Stimulated activated CD4-positive, alpha-beta T cell treated with anti-CD3 and anti-CD28 coated beads, Interleukin-4, amount 100 ng/mL, for 24 hours (primary cell): ENCODE measurements around the gene RTN4.

Source experiments
- DNase-seq: peaks from one replicate; pipeline ENCODE4 v3.0.0-alpha.2; 2020

The RTN4 gene

DNA sequence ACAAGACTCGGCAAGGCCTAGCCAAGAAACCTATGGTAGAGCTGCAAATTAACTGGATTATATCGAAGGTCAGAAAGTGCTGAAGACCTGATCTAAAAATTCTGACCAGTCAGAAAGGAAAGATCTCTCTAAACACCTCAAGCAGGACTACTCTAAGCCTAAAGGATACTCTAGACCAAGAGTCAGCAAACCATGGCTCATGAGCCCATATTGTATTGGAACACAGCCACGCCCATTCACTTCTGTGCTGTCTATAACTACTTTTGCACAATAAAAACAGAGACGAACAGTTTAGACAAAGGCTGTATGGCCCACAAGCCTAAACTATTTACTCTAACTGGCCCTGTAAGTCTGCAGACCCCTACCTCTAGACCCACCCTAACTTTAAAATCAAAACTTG is 18.7 kb downstream of the RTN4 start:
- no peak for DNase-seq

DNA sequence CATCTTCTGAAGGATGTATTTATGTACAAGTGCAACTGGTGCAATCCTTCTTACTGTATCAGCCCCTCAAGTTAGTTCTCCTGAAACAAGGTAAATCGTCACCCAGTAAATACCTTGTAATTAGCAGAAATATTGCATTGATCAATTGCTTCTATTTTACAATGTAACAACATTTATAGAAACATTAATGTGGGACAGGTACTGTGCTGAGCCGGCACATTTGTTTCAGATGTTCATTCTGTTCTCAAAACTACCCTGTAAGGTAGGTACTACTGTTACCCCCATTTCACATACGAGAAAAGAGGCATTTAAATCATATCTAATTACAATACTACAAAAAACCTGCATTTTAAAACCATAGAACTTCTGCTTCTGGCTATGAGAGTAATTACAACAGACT is 19.5 kb downstream of the RTN4 start:
- no peak for DNase-seq

DNA sequence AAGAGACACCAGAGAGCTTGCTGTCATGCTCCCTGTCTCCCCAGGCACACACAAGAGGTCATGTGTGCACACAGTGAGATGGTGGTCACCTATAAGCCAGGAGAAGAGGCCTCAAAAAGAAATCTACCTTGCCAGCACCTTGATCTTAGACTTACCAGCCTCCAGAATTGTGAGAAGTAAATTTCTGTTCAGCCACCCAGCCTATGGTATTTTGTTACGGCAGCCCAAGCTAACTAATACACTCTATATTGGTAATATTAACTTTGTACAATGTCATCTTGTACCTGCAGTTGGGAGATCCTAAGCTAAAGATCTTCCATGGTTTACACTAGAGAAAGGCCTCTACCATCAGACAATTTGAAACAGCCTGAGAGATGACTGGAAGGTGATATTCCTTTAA is 21.2 kb downstream of the RTN4 start:
- DNase-seq, result no peak

DNA sequence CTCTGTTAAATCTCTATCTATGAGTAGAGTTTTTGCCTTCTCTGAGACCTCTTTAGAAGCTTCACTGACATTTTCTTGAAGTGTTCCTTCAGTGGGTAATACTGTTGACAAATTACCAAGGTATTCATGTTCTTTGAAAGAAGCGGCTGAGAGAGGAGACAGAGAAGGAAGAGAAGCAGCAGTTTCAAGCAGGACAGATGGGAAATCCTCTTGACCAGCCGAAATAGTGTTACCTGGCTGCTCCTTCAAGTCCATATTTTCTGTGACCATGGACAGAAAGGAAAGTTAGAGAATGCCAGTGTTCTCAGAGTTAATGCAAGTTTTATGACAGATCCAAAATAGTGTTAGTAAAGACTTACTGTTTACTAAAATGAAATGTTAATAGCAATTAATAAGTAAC is 23.0 kb downstream of the RTN4 start:
- no peak for DNase-seq

DNA sequence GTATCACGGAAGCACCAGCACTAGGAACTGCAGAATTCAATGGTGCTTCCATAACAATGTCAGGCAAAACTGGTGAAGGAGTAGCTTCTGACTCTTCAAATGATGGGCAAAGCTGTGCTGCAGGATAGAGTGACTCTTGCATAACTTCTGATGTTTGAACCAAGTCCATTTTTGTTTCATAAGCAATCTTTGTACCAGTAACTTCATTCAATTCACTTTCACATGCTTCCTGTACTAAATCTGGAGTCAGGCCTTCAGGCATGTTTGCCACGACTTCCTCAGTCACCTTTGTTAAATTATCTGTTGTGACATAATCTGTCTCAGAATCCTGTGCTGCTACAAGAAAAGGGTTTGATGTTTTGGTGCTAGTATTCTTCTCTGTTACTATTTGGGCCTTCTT is 24.0 kb downstream of the RTN4 start:
- DNase-seq, result no peak

DNA sequence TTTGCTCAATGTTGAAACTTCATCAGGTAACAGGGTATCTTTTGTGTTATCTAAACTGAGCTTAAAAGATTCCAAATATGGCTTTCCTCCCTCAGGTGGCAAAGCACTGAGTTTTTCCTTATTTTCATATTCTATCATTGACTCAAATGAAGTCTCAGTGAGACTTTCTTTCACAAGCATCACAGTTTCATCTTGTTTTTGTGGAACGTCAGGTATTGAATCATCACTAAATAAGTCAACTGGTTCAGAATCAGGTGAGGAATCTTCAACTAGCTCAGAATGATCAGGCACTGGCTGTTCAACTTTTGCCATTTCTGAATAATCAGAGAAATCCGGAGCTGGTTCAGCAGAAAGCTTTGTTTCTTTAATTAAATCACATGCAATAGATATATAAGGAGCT is 24.6 kb downstream of the RTN4 start:
- no peak for DNase-seq

DNA sequence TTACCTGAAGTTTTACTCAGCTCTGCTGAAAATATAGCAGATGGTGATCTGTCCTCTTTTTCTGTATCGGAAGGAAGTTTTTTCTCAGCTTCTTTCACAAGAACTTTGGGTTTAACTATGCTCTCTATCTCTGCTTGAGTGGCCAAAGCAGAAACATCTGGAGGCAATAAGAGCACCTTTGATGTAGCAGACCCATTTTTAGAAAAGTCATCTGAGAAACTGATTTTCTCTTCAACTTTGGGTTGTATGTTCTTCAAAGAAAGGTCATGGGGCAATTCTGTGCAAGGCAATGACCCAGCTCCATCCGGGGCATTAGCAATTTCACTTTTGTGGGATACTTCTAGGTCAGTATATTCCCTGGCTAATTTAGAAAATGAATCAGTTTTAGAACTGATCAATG is 25.2 kb downstream of the RTN4 start:
- DNase-seq, result no peak

DNA sequence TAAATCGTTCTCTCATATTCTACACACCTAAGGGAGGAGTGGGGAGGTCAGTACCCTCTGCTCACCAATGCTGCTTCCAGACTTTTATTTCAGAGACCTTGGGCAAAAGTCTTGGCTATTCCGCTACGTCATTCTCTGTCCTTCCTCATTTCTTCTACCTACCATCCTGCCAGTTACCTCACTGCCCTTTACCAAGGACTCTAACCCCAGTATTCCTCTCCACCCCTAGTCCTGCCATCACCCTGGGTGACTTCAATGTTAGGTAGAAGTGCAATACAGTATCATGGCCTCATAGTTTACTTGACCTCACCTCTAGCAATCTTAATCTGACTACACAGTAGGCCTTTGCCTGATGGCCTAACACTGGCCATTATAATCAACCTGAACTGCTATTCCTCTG is 27.8 kb downstream of the RTN4 start:
- no peak for DNase-seq

DNA sequence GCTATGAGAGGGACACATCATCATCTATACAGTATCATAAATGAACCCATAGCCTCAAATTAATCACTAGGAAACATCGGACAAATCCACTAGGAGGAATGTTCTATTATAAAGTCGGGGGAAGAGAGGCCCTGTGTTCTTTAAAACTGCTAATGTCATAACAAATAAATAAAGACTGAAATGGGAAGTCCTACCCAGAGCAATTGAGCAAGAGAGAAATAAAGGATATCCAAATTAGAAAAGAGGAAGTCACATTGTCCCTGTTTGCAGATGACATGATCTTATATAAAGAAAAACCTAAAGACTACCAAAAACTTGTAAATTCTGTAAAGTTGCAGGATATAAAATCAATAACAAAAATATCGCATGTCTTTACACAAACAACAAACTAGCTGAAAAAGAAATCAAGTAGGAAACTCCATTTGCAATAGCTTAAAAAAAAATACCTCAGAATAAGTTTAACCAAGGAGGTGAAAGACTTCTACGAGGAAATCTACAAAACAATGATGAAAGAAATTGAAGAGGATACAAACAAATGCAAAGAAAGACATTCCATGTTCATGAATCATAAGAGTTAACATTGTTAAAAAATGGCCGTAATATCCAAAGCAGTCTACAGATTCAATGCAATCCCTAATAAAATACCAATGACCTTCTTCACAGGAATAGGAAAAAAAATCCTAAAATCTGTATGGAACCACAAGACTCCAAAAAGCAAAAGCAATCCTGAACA is 30.6 kb downstream of the RTN4 start:
- DNase-seq, result no peak

DNA sequence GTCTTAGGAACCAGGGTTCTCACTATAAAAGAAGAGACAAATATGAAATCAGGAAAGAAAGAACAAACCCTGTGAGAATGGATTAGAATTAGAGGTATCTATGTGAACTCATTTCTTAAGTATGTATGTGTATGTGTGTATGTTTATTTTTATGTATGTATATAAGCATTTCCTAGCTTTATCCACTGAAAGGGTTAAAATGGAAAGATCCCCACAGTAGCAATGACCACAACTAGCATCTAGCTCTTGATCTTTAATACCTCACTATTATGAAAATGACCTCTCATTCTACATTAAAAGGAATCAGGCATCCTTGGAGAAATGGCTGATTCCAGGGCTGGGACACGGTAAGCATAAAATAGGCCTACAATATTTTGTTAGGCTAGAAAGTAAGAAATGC is 31.6 kb downstream of the RTN4 start:
- no peak for DNase-seq

DNA sequence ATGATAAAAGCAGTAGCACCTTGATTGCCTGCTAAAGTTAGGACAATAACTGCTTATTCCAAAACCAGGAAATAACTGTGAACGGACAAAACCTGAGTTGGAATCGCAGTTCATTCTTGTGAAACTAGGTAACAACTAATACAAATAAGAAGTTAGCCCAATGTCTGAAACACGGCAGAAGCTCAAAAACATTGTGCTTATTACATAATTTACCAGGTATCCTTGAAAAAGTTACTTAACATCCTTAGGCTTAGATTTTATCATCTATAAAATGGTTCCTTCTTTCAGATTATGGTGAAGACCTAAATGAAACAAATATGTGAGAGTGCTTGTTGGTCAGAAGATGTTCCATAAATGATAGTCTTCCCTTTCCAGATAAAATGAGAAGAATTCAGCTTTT is 32.4 kb downstream of the RTN4 start:
- DNase-seq, result no peak

DNA sequence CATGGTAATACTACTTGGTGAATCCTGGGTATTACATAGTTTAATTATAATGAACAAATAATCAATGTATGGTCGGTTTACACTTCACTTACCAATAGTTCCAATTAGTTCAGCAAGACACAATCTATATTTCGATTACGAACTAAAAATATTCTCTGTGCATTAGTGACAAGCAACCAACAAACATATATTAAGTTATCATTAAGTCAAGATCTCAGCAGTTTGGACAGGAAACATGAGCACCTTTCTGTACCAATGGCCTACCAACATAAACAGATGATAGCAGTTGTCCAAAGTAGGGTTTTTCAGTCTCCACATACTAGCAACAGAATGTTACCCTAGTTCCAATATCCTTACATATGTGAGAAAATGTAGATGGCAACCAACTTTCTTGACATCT is 32.8 kb downstream of the RTN4 start:
- DNase-seq, result no peak

DNA sequence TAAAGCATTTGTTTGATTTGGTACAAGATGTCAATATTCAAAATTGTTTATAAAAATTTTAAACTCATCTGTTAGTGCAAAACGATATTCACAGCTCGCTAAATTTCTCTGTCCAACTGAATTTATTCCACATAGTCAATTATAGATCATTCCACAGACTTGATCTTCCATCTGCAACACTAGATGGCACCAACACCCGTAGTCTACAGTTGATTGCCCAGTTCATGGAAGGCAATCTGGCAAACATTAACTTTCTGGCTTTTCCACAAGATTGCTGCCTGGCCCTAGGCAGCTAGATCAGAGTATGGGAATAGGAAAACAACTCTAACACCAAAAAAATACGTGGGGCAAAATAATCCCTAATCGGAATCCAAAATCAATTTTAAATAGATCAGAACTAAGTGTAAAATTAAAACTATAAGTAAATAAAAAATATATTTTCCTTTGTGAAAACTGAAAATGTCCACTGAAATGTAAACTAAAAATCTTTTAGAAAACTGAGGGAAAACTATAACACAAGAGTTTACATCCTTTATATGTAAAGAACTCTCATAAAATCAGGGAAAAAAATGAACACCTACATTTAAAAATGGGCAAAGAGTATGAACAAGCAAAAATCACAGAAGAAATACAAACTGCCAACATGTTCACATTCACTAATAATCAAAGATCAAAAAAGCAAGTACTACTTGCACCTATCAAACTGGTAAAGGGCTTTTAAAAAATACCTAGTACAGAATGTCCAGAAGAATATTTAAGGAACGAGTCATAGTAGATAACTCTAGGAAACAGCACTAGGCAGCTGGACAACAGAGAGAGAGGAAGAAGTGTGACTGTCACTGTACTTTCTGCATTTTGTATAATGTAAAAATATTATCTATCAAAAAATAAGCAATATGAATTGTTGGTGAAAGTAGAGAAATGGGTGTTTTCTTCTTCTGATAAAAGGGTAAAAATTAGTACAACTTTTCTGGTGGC is 35.0 kb downstream of the RTN4 start:
- DNase-seq, result peak; percentile 46

DNA sequence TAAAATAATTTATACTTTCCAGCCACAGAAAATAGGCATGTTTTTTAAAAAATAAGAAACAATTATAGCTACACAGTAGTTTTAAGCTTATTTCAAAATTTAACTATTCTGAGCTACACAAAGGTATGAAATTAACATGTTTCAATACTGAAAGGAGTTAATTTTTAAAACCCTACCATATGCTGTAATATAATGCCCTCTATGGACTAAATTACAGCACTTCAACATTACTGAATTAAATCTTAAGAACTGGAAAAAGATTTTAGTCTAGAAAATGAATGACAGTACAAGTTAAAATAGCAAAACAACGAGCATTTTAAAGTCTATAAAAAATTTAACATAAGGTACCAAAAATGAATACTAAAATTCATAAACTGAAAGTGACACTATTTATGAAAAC is 36.3 kb downstream of the RTN4 start:
- no peak for DNase-seq

DNA sequence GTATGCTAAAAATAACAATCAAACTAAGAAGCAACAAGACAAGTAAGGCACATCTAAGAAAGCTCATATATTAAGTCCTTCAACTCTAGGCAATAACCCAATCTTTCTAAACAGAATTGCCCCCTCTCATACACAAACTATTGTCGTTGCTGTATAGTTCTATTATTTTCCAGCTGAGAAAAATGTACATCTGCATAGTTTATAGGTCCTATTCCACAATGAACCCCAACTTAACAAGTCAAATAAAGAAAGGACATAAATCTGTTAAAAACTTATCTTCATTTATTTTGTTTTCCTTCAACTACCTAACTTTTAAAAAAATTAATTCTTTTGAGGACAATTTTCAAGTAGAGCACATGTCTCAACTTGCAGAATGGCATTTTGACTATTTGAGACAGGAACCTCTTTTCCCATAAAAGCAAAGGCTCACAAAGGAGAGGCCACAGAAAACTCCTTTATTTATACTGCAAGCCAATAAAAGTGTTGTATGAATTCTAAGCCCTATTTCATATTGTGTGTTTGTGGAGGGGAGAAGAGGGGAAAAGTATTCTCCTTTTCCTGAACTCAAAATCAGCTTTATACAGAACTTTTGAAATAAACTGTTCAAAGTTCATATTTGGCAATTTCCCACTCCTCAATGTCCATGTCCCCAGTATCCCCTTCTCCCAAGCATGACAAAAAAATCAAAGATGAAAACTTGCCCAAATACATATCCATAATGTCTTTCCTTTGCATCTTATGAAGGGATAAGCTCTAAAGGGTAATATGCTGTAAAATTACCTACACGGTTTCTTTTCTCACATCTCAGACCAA is 37.4 kb downstream of the RTN4 start:
- DNase-seq, result no peak

DNA sequence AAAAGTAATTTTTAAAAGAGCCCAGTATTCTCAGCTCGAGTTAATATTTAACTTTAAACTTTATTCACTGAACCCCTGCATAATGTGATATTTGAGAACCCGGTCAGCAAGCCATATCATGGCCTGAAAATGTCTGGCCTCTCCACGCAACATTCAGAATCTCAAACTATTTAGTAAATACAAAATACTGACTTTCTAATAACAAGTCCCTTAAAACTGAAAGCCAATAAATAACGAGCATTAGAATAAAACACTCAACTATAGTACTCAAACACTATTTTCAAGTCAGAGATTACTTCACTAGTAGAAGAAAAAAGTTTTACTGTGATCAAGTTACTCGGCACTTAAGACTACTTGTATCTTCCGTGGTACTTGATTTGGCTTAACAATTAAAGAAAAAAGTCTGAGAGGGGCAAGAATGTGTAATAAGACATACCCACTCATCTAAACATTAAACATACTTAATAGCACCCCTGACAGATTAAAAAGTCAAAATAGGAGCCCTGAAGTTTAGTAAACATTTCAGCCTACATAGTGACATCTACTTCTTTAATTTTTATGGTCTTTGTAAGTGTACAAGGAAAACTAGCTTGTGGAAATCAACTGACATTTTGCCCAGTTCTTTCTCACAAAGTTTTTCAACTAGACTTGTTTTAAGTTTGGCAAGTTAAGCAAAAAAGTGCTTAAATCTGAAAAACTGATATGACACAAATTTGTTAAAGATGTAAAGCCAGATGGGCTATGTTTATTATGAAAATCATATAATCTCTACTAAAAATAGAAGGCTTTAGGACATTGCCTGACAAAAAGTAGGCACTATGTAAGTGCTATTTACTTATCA is 38.2 kb downstream of the RTN4 start:
- DNase-seq, result no peak

DNA sequence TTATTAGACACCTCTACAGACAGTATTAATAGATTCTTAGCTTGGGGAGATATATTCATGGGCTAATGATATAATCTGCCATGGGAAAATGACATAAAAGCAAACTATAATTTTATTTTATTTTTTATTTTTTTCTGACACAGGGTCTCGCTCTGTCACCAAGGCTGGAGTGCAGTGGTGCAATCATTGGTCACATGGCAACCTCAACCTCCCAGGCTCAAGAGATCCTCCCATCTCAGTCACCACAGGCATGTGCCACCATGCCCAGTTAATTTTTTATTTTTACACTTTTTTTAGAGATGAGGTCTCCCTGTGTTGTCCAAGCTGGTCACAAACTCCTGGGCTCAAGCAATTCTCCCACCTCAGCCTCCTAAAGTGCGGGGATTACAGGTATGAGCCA is 39.3 kb downstream of the RTN4 start:
- no peak for DNase-seq

DNA sequence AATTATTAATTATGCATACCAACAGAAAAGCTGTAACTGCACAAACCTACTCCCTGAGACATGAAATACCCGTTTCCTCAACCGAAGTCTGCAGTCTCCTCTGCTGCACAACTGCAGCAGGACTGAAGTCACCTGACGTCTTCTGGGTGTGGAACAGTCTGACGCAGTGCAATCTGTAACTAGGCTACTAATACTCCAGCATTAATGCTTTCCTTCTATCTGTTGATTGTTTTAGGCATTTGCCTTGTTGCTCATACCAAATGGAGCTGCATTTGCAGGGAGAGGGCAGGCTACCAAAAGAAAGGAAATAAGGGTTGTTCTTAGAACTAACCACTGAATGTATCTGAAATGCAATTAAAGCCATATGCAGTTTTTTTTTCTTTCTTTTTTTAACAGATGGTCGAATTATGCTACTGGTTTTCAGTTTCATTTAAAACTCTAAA is 40.1 kb downstream of the RTN4 start:
- peak; percentile 24 for DNase-seq

DNA sequence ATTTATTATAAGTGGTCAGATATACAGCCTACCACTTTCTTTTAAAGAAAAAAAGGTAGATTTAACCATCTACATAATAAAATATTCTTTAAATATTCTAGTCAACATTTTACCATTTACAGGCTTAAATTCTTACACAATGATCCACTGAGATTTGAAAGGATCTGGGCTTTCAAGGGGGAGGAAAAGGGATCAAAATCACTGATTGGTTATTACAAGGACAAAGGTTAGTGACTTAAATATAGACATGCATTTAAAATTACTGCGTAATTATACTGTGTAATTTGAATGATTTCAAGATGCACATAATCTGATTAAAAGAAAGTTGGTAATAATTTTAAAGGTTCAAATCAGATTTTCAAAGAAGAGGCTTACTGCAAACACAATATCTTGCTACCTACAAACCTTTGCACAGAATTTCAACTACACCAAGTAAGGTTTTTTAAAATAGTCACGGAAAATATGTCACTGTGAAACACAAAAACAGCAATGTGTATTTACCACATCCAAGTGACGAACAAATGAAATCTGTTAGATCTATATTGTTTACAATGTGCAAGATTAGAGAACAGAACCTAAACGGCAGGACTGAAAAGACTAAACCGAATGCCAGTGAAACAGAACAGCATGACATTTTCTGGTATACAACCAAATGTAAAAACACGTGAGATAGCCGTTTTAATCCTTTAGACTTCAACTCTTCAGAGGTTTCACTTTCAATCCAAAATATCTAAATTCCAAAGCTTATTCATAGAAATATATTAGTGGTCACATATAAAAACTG is 40.8 kb downstream of the RTN4 start:
- DNase-seq, result no peak

DNA sequence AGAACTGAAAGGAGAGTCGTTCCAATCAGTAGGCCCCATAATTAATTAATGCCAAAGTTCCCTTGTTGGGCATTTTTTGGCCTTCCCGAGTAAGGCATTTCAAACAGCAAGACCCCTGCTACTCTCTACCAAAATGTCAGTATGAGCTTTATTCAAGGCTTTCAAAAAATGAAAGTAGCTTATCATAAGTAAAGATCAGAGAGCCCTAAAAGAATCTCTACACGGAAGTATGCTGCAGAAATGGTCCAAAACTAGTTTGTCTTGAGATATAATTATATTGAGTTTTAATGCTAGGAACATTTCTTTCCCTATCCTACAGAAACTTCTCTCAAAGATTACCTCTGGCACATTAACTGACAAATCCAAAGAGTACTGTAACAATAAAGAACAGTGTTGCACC is 43.9 kb downstream of the RTN4 start:
- no peak for DNase-seq
